ENCODE measurements around the gene GRIK5.

Gene GRIK5

DNA sequence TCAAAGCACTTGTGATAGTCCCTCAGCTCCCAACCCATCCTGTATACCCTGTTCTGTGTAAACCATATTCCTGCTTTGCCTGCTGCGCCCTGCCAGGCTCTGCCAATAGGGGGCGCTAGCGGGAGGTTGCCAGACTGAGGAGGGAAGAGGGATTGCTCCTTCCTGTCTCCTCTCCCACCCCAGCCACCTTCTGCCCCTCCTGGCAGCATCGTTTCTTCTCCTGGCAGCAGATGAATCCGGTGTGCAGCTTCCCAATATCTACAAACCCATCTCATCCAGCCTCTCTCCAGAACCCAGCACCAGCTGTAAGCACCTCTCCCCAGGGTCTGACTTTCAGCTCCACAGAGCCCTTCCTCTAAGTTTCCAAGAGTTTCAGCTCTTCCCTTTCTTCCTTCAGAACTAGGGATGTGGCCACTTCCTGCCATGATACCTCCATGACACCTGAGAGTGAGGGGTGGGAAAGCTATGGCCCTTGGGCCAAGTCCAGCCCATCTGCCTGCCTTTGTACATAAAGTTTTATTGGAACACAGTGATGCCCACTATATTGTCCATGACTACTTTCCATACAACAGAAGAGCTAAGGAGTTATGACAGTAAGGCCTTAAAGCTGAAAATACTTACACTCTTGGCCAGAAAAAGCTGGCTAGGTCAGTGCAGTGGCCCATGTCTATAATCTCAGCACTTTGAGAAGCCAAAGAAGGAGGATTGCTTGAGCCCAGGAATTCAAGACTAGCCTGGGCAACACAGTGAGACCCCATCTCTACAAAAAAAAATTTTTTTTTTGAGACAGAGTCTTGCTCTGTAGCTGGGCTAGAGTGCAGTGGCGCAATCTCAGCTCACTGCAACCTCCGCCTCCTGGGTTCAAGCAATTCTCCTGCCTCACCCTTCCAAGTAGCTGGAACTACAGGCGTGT, 41.4 kb downstream of the GRIK5 start:
- H3K9ac ChIP-seq (ENCODE audit: low read length): no peak overlapping the region
- H3K4me3 ChIP-seq (ENCODE audit: insufficient read depth in 1 of 2, low read depth in 1 of 2, low read length in 2 of 2): no peak overlapping the region
- no peaks in the 10 kb centered on the region for H3K36me3 ChIP-seq (ENCODE audit: control insufficient read depth in 1 of 2, insufficient read depth in 2 of 2, low read depth in 1 of 2, low read length in 2 of 2)
- H3K4me2 ChIP-seq (ENCODE audit: low read length, poor library complexity, severe bottlenecking): no peak overlapping the region
- H2AFZ ChIP-seq (ENCODE audit: low read depth, low read length): no peak overlapping the region
- H2BK12ac ChIP-seq (ENCODE audit: low read length in 2 of 2): no peak overlapping the region
- H3K23ac ChIP-seq (ENCODE audit: low read length in 2 of 2): no peak overlapping the region
- no peak overlapping the region for H2AK5ac ChIP-seq (ENCODE audit: low read length, severe bottlenecking)
- H2BK5ac ChIP-seq (ENCODE audit: low read depth, low read length, poor library complexity, severe bottlenecking): no peak overlapping the region
- peaks cover 6% of the 10 kb centered on the region for H3K4me1 ChIP-seq (ENCODE audit: control insufficient read depth, insufficient read depth, low read depth, low read length)
- no peaks in the 10 kb centered on the region for H3K79me1 ChIP-seq (replicated peaks; ENCODE audit: low read length, poor library complexity, severe bottlenecking)
- no peak for DNase-seq
- H4K91ac ChIP-seq (ENCODE audit: low read length): no peak overlapping the region
- H3K4ac ChIP-seq (ENCODE audit: low read depth in 1 of 2, low read length in 2 of 2): no peak overlapping the region
- no peak overlapping the region for H3K27ac ChIP-seq (ENCODE audit: low read length, poor library complexity, severe bottlenecking)
- no peak overlapping the region for H3K18ac ChIP-seq (ENCODE audit: low read depth in 1 of 2, low read length in 2 of 2)
- no peak overlapping the region for H2BK120ac ChIP-seq (ENCODE audit: low read depth, low read length)
- no peak overlapping the region for H4K8ac ChIP-seq (ENCODE audit: low read length)
- peaks cover 38 to 71% of the 10 kb centered on the region in 2 experiments for H3K27me3 ChIP-seq (ENCODE audit: control insufficient read depth in 1 of 2, insufficient read depth in 1 of 2, low read length in 2 of 2)
- WGBS: 38% methylated on average over 8 of the region's 8 CpGs
- H3K9me3 ChIP-seq (ENCODE audit: control insufficient read depth, low read length): no peaks in the 10 kb centered on the region
- H3K14ac ChIP-seq (ENCODE audit: low read length in 2 of 2): no peak overlapping the region
- no peak overlapping the region for H2BK15ac ChIP-seq (ENCODE audit: low read depth, poor library complexity, severe bottlenecking)

GRCh38 chr19:42024622-42025111, 45.3 kb downstream of the GRIK5 start:
- H3K9ac ChIP-seq (ENCODE audit: low read length): no peak overlapping the region
- H4K91ac ChIP-seq (ENCODE audit: low read length): no peak overlapping the region
- no peaks in the 10 kb centered on the region for H3K36me3 ChIP-seq (ENCODE audit: control insufficient read depth in 1 of 2, insufficient read depth in 2 of 2, low read depth in 1 of 2, low read length in 2 of 2)
- no peak overlapping the region for H2AFZ ChIP-seq (ENCODE audit: low read depth, low read length)
- H2BK15ac ChIP-seq (ENCODE audit: low read depth, poor library complexity, severe bottlenecking): no peak overlapping the region
- H3K4me2 ChIP-seq (ENCODE audit: low read length, poor library complexity, severe bottlenecking): no peak overlapping the region
- H2BK120ac ChIP-seq (ENCODE audit: low read depth, low read length): no peak overlapping the region
- no peaks in the 10 kb centered on the region for H3K4me1 ChIP-seq (ENCODE audit: control insufficient read depth, insufficient read depth, low read depth, low read length)
- no peak overlapping the region for H3K14ac ChIP-seq (ENCODE audit: low read length in 2 of 2)
- H3K79me1 ChIP-seq (replicated peaks; ENCODE audit: low read length, poor library complexity, severe bottlenecking): no peaks in the 10 kb centered on the region
- H4K8ac ChIP-seq (ENCODE audit: low read length): no peak overlapping the region
- no peak overlapping the region for H3K27ac ChIP-seq (ENCODE audit: low read length, poor library complexity, severe bottlenecking)
- H3K9me3 ChIP-seq (ENCODE audit: control insufficient read depth, low read length): no peaks in the 10 kb centered on the region
- H2BK5ac ChIP-seq (ENCODE audit: low read depth, low read length, poor library complexity, severe bottlenecking): no peak overlapping the region
- no peak overlapping the region for H3K4me3 ChIP-seq (ENCODE audit: insufficient read depth in 1 of 2, low read depth in 1 of 2, low read length in 2 of 2)
- no peak overlapping the region for H3K18ac ChIP-seq (ENCODE audit: low read depth in 1 of 2, low read length in 2 of 2)
- 66% methylated on average over 12 of the region's 12 CpGs for whole genome bisulfite sequencing
- no peak overlapping the region for H3K4ac ChIP-seq (ENCODE audit: low read depth in 1 of 2, low read length in 2 of 2)
- H2BK12ac ChIP-seq (ENCODE audit: low read length in 2 of 2): no peak overlapping the region
- no peak overlapping the region for H2AK5ac ChIP-seq (ENCODE audit: low read length, severe bottlenecking)
- peak; percentile 53 for DNase-seq
- H3K27me3 ChIP-seq (ENCODE audit: control insufficient read depth in 1 of 2, insufficient read depth in 1 of 2, low read length in 2 of 2): peaks cover 42 to 62% of the 10 kb centered on the region in 2 experiments
- H3K23ac ChIP-seq (ENCODE audit: low read length in 2 of 2): no peak overlapping the region

- Histone ChIP-seq H2BK120ac (ENCODE audit: low read depth, low read length) (no peak overlapping the region), H3K4me1 (ENCODE audit: control insufficient read depth, insufficient read depth, low read depth, low read length) (no peaks in the 10 kb centered on the region), H3K27me3 (ENCODE audit: control insufficient read depth in 1 of 2, insufficient read depth in 1 of 2, low read length in 2 of 2) (peaks cover 42 to 58% of the 10 kb centered on the region in 2 experiments), H4K91ac (ENCODE audit: low read length) (peak overlapping the region; percentile 32), H2BK5ac (ENCODE audit: low read depth, low read length, poor library complexity, severe bottlenecking) (no peak overlapping the region), H2AK5ac (ENCODE audit: low read length, severe bottlenecking) (no peak overlapping the region), H3K18ac (ENCODE audit: low read depth in 1 of 2, low read length in 2 of 2) (no peak overlapping the region), H3K79me1 (replicated peaks; ENCODE audit: low read length, poor library complexity, severe bottlenecking) (no peaks in the 10 kb centered on the region), H3K23ac (ENCODE audit: low read length in 2 of 2) (no peak overlapping the region), H2BK15ac (ENCODE audit: low read depth, poor library complexity, severe bottlenecking) (no peak overlapping the region), H3K4me3 (ENCODE audit: insufficient read depth in 1 of 2, low read depth in 1 of 2, low read length in 2 of 2) (no peak overlapping the region), H3K14ac (ENCODE audit: low read length in 2 of 2) (no peak overlapping the region), H4K8ac (ENCODE audit: low read length) (no peak overlapping the region), H3K4me2 (ENCODE audit: low read length, poor library complexity, severe bottlenecking) (no peak overlapping the region), H3K36me3 (ENCODE audit: control insufficient read depth in 1 of 2, insufficient read depth in 2 of 2, low read depth in 1 of 2, low read length in 2 of 2) (no peaks in the 10 kb centered on the region), H2AFZ (ENCODE audit: low read depth, low read length) (no peak overlapping the region), H3K4ac (ENCODE audit: low read depth in 1 of 2, low read length in 2 of 2) (no peak overlapping the region), H3K9me3 (ENCODE audit: control insufficient read depth, low read length) (no peaks in the 10 kb centered on the region), H2BK12ac (ENCODE audit: low read length in 2 of 2) (no peak overlapping the region), H3K9ac (ENCODE audit: low read length) (no peak overlapping the region), H3K27ac (ENCODE audit: low read length, poor library complexity, severe bottlenecking) (no peak overlapping the region)
- no peak for DNase-seq
- WGBS: 73% methylated on average over 4 of the region's 4 CpGs
Observed at GRCh38 chr19:42023943-42024260, 46.1 kb downstream of the GRIK5 start.

DNA sequence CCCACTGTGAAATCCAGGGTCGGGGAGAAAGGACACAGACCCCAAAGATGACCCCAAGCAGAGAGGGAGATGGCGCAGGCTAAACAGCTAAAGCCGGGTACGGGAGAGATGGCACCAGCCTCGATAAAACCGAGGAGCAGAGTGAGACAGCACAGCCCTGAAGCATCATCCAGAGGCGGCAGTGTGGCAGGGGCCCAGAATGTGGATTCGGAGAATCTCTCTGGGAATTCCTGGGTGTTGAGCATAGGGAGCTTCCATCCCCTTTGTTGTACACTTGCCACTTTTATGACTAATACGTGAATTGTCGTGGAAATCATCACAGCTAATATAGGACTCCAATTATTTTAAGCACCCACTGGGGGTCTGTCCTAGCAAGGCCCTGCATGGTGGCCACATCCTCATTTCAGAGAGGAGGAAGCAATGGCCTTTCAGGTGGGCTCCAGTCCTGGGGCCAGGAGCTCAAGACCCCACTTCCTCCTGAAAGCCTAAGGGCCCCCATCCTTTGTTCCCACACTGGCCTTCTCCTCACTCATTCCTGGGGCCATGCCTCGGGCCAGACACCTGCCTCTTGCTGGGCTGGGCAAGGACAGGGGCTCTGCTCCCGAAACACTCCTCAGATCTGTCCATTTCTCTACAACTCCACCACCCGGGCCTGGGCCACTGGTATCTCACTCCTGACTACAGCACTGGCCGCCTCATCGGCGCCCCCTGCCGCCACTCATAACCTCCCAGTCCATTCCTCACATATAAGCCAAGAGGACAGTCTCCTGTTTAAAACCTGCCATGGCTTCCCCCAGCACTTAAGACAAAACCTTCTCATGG, 46.7 kb downstream of the GRIK5 start:
- no peak overlapping the region for H2AK5ac ChIP-seq (ENCODE audit: low read length, severe bottlenecking)
- peaks cover 37 to 53% of the 10 kb centered on the region in 2 experiments for H3K27me3 ChIP-seq (ENCODE audit: control insufficient read depth in 1 of 2, insufficient read depth in 1 of 2, low read length in 2 of 2)
- H2AFZ ChIP-seq (ENCODE audit: low read depth, low read length): no peak overlapping the region
- no peak overlapping the region for H3K23ac ChIP-seq (ENCODE audit: low read length in 2 of 2)
- peak overlapping the region; percentile 32 for H4K91ac ChIP-seq (ENCODE audit: low read length)
- H3K79me1 ChIP-seq (replicated peaks; ENCODE audit: low read length, poor library complexity, severe bottlenecking): no peaks in the 10 kb centered on the region
- no peak overlapping the region for H3K4ac ChIP-seq (ENCODE audit: low read depth in 1 of 2, low read length in 2 of 2)
- no peak overlapping the region for H2BK120ac ChIP-seq (ENCODE audit: low read depth, low read length)
- H3K14ac ChIP-seq (ENCODE audit: low read length in 2 of 2): peak overlapping the region in 1 of 2 experiments; percentile 21
- H3K18ac ChIP-seq (ENCODE audit: low read depth in 1 of 2, low read length in 2 of 2): no peak overlapping the region
- H2BK5ac ChIP-seq (ENCODE audit: low read depth, low read length, poor library complexity, severe bottlenecking): no peak overlapping the region
- H3K27ac ChIP-seq (ENCODE audit: low read length, poor library complexity, severe bottlenecking): no peak overlapping the region
- H4K8ac ChIP-seq (ENCODE audit: low read length): no peak overlapping the region
- H3K36me3 ChIP-seq (ENCODE audit: control insufficient read depth in 1 of 2, insufficient read depth in 2 of 2, low read depth in 1 of 2, low read length in 2 of 2): no peaks in the 10 kb centered on the region
- H3K9me3 ChIP-seq (ENCODE audit: control insufficient read depth, low read length): no peaks in the 10 kb centered on the region
- no peak overlapping the region for H3K4me3 ChIP-seq (ENCODE audit: insufficient read depth in 1 of 2, low read depth in 1 of 2, low read length in 2 of 2)
- H2BK12ac ChIP-seq (ENCODE audit: low read length in 2 of 2): no peak overlapping the region
- H3K9ac ChIP-seq (ENCODE audit: low read length): no peak overlapping the region
- H2BK15ac ChIP-seq (ENCODE audit: low read depth, poor library complexity, severe bottlenecking): no peak overlapping the region
- 64% methylated on average over 17 of the region's 17 CpGs for WGBS
- H3K4me1 ChIP-seq (ENCODE audit: control insufficient read depth, insufficient read depth, low read depth, low read length): no peaks in the 10 kb centered on the region
- no peak overlapping the region for H3K4me2 ChIP-seq (ENCODE audit: low read length, poor library complexity, severe bottlenecking)
- no peak for DNase-seq

All from mesenchymal stem cell (in vitro differentiated cells and primary cell).